Ovary (tissue), 3 donors: ENCODE measurements around the gene CRLF1.

Experiments used
- EP300 ChIP-seq: sonication (generic); formaldehyde crosslinking; IDR thresholded peaks from one replicate; pipeline ENCODE4 v1.6.1; 2017; ENCODE audit warnings: antibody characterized with exemption
- POLR2A ChIP-seq: fragments of 450-650 bp; IDR thresholded peaks from one replicate; pipeline ENCODE4 v1.6.1; 2017; ENCODE audit warnings: antibody characterized with exemption, mild to moderate bottlenecking, moderate library complexity
- TF ChIP-seq, protein P1 (sequence below), 3 donors: fragments of 450-650 bp in 2 of 3; fragments of 200-600 bp in 1 of 3; IDR thresholded peaks; one replicate each; pipeline versions ENCODE4 v1.5.1 to v1.8.0; 2016 to 2022; ENCODE audit warnings: antibody characterized with exemption in 3 of 3, mild to moderate bottlenecking in 1 of 3
- donor health status: DM: no; HTN: no; CAD: no.

- TF ChIP-seq, protein P1, sequence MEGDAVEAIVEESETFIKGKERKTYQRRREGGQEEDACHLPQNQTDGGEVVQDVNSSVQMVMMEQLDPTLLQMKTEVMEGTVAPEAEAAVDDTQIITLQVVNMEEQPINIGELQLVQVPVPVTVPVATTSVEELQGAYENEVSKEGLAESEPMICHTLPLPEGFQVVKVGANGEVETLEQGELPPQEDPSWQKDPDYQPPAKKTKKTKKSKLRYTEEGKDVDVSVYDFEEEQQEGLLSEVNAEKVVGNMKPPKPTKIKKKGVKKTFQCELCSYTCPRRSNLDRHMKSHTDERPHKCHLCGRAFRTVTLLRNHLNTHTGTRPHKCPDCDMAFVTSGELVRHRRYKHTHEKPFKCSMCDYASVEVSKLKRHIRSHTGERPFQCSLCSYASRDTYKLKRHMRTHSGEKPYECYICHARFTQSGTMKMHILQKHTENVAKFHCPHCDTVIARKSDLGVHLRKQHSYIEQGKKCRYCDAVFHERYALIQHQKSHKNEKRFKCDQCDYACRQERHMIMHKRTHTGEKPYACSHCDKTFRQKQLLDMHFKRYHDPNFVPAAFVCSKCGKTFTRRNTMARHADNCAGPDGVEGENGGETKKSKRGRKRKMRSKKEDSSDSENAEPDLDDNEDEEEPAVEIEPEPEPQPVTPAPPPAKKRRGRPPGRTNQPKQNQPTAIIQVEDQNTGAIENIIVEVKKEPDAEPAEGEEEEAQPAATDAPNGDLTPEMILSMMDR (IDR thresholded peaks at IDR 0.05), result no peak
- no peak for TF ChIP-seq POLR2A
- no peak for TF ChIP-seq EP300
These were observed 9.4 kb upstream of the CRLF1 start for GRCh38 chr19:18616023-18616422.
